DOHH2 (cell line): ENCODE measurements around the gene ZBTB45.
"Not testable (repeated sequence)": the region's sequence is repeated elsewhere in the genome, so short reads cannot be mapped to it uniquely, and the experiment has no call there.

Source experiments
- H3F3A ChIP-seq: fragments of 200-600 bp; sonication (generic), shearing (Covaris generic); 2 replicates; pipeline ENCODE4 v1.6.0; 2016; ENCODE audit warnings: antibody characterized with exemption, mild to moderate bottlenecking; ENCODE audit not compliant: control insufficient read depth, insufficient read depth
- H3K27ac ChIP-seq: fragments of 200-600 bp; sonication (generic); 2 replicates; pipeline ENCODE4 v1.5.1; 2014; ENCODE audit warnings: low read depth, mild to moderate bottlenecking, low read length, moderate library complexity
- H3K27me3 ChIP-seq: fragments of 200-600 bp; sonication (generic); 2 replicates; pipeline ENCODE4 v1.6.1; 2014; ENCODE audit warnings: mild to moderate bottlenecking, low read length, mixed read lengths; ENCODE audit not compliant: control insufficient read depth
- H3K36me3 ChIP-seq: fragments of 200-600 bp; sonication (generic); 2 replicates; pipeline ENCODE4 v1.6.1; 2014; ENCODE audit warnings: mild to moderate bottlenecking, low read length, moderate library complexity, mixed read lengths; ENCODE audit not compliant: control insufficient read depth
- H3K4me1 ChIP-seq: fragments of 200-600 bp; sonication (generic); 2 replicates; pipeline ENCODE4 v1.6.1; 2014; ENCODE audit warnings: mild to moderate bottlenecking, low read length, mixed read lengths; ENCODE audit not compliant: control insufficient read depth
- H3K4me2 ChIP-seq: fragments of 200-600 bp; sonication (generic); 2 replicates; pipeline ENCODE4 v1.6.0; 2014; ENCODE audit warnings: mild to moderate bottlenecking, low read length, moderate library complexity
- H3K4me3 ChIP-seq: fragments of 200-600 bp; sonication (generic); 2 replicates; pipeline ENCODE4 v1.5.1; 2014; ENCODE audit warnings: mild to moderate bottlenecking, low read length, mixed read lengths
- H3K79me2 ChIP-seq: fragments of 200-600 bp; sonication (generic); 2 replicates; pipeline ENCODE4 v1.6.1; 2014; ENCODE audit warnings: mild to moderate bottlenecking, low read length, mixed read lengths; ENCODE audit not compliant: control insufficient read depth
- H3K9me2 ChIP-seq: fragments of 200-600 bp; sonication (generic); replicated peaks from 2 replicates; pipeline ENCODE4 v1.6.1; 2014; ENCODE audit warnings: mild to moderate bottlenecking, low read length, mixed read lengths; ENCODE audit not compliant: control insufficient read depth
- H3K9me3 ChIP-seq: fragments of 200-600 bp; sonication (generic); 2 replicates; pipeline ENCODE4 v1.6.1; 2014; ENCODE audit warnings: antibody characterized with exemption, low read length, mixed read lengths; ENCODE audit not compliant: control insufficient read depth, insufficient read depth
- H4K20me1 ChIP-seq: fragments of 200-600 bp; sonication (generic); 2 replicates; pipeline ENCODE4 v1.6.0; 2014; ENCODE audit warnings: low read depth, mild to moderate bottlenecking, antibody characterized with exemption, low read length, moderate library complexity; ENCODE audit not compliant: control insufficient read depth, insufficient read depth
- EZH2phosphoT487 ChIP-seq: fragments of 200-600 bp; sonication (generic); IDR thresholded peaks from 2 replicates; pipeline ENCODE4 v1.6.1; 2017; ENCODE audit warnings: borderline replicate concordance, mild to moderate bottlenecking, antibody characterized with exemption, low read length, moderate library complexity, mixed read lengths
- TF ChIP-seq, protein P1 (sequence below): fragments of 200-600 bp; sonication (generic); IDR thresholded peaks from one replicate; pipeline ENCODE4 v1.5.1; 2014; ENCODE audit warnings: antibody characterized with exemption, mild to moderate bottlenecking, low read depth, low read length; ENCODE audit not compliant: poor library complexity, severe bottlenecking

ZBTB45 gene

GRCh38 chr19:58544591-58545285 lies 25.1 kb upstream of the ZBTB45 start:
- peak overlapping the region; percentile 82 for H3K27ac ChIP-seq
- peaks cover 49% of the 10 kb centered on the region for H3K79me2 ChIP-seq

DNA sequence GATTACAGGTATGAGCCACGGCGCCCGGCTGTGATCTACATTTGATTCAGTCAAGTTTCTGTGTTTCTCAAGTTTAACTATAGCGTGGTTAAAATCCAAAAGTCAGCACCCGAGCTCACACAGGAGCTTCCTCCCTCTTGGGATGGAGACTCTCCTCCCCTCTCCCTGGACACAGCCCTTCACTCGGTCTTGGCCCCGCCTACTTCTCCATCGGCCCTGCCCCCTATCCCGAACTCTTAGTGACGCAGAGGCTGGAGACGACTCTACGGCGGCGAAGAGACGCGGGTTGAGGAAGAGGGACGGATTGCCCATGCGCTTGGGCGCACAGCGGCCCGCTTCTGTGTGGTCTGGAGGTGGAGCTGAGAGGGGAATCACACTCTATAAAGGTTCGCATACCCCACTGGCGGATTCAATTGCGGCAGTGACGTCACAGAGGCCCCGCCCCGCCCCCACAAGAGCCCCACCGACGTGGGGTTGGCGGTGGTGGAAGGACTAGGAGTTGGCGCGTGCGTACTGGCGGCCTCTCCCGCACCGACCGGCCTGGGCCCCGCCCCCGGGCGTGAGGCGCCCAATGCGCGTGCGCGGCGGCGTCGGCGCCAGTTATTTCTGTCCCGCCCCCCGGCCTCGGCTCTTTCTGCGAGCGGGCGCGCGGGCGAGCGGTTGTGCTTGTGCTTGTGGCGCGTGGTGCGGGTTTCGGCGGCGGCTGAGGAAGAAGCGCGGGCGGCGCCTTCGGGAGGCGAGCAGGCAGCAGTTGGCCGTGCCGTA lies 24.4 kb upstream of the ZBTB45 start, which contains the start of gene TRIM28:
Gene TRIM28 (plus strand): TSS at position 239 of the 765 bp plus-strand sequence. CDS start 694 bp downstream, outside the sequence.
- H3K4me2 ChIP-seq, result peak within 1 kb of the TSS; percentile 91
- H3K27ac ChIP-seq, result peak within 1 kb of the TSS; percentile 82
- peaks cover 27% of the 10 kb centered on the region for H3K4me1 ChIP-seq
- peaks cover 43% of the 10 kb centered on the region for H3K79me2 ChIP-seq
- no peaks in the 10 kb centered on the region for H3K9me3 ChIP-seq
- peaks cover 21% of the 10 kb centered on the region for H3F3A ChIP-seq
- TF ChIP-seq EZH2phosphoT487, result no peak
- peak within 1 kb of the TSS; percentile 94 for H3K4me3 ChIP-seq
- peaks cover 26% of the 10 kb centered on the region for H4K20me1 ChIP-seq
- no peaks in the 10 kb centered on the region for H3K9me2 ChIP-seq
- peaks cover 43% of the 10 kb centered on the region for H3K36me3 ChIP-seq
- H3K27me3 ChIP-seq, result peaks cover 4% of the 10 kb centered on the region

More at GRCh38 chr19:58544591-58545285, 25.1 kb upstream of the ZBTB45 start:
- Histone ChIP-seq H3K9me2 (no peaks in the 10 kb centered on the region), H3K4me1 (peaks cover 27% of the 10 kb centered on the region), H3K4me3 (peak overlapping the region; percentile 94), H3K9me3 (no peaks in the 10 kb centered on the region), H3K36me3 (peaks cover 51% of the 10 kb centered on the region), H3K4me2 (peak overlapping the region; percentile 91), H3K27me3 (no peaks in the 10 kb centered on the region), H3F3A (peaks cover 27% of the 10 kb centered on the region), H4K20me1 (peaks cover 26% of the 10 kb centered on the region)
- no peak for TF ChIP-seq EZH2phosphoT487
- TF ChIP-seq, protein P1, sequence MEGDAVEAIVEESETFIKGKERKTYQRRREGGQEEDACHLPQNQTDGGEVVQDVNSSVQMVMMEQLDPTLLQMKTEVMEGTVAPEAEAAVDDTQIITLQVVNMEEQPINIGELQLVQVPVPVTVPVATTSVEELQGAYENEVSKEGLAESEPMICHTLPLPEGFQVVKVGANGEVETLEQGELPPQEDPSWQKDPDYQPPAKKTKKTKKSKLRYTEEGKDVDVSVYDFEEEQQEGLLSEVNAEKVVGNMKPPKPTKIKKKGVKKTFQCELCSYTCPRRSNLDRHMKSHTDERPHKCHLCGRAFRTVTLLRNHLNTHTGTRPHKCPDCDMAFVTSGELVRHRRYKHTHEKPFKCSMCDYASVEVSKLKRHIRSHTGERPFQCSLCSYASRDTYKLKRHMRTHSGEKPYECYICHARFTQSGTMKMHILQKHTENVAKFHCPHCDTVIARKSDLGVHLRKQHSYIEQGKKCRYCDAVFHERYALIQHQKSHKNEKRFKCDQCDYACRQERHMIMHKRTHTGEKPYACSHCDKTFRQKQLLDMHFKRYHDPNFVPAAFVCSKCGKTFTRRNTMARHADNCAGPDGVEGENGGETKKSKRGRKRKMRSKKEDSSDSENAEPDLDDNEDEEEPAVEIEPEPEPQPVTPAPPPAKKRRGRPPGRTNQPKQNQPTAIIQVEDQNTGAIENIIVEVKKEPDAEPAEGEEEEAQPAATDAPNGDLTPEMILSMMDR, result no peak

GRCh38 chr19:58542641-58543372 lies 23.2 kb upstream of the ZBTB45 start:
- H3K27ac ChIP-seq, H3K9me2 ChIP-seq, H3K27me3 ChIP-seq, H3K9me3 ChIP-seq: not testable (repeated sequence)
- H3K4me3 ChIP-seq, result peak overlapping the region; percentile 81
- H3K79me2 ChIP-seq, result peaks cover 33% of the 10 kb centered on the region
- H3K4me1 ChIP-seq, result peaks cover 36% of the 10 kb centered on the region
- peaks cover 31% of the 10 kb centered on the region for H3K36me3 ChIP-seq
- H3F3A ChIP-seq, result peaks cover 17% of the 10 kb centered on the region
- peaks cover 26% of the 10 kb centered on the region for H4K20me1 ChIP-seq
- peak overlapping the region; percentile 82 for H3K4me2 ChIP-seq

- H3K27me3 ChIP-seq, H3K4me2 ChIP-seq, H3K79me2 ChIP-seq, H3F3A ChIP-seq, H3K4me3 ChIP-seq, H3K9me3 ChIP-seq, H3K36me3 ChIP-seq, H3K9me2 ChIP-seq, H4K20me1 ChIP-seq, H3K27ac ChIP-seq: not testable (repeated sequence)
- peaks cover 19% of the 10 kb centered on the region for H3K4me1 ChIP-seq
These were observed 19.6 kb upstream of the ZBTB45 start for GRCh38 chr19:58539169-58539559.
